Measurements from ENCODE around the gene MEG3. TPM values are rescaled to one million over a fixed set of nuclear protein-coding genes. Genes with fewer than 3 reads are reported as not detected.

MEG3 gene
- total RNA-seq, 1 donor from 2014 or later = 46.1 TPM

- DNase-seq (ENCODE audit: low read depth) = no peak
- peaks cover 35% of the 10 kb centered on the region for H3K27me3 ChIP-seq (ENCODE audit: control insufficient read depth, insufficient read depth, low read length)
- no peaks in the 10 kb centered on the region for H3K36me3 ChIP-seq (ENCODE audit: control insufficient read depth, insufficient read depth, low read length)
- H3K4me3 ChIP-seq (ENCODE audit: low read depth, low read length) = no peak overlapping the region
- TF ChIP-seq, protein P1, sequence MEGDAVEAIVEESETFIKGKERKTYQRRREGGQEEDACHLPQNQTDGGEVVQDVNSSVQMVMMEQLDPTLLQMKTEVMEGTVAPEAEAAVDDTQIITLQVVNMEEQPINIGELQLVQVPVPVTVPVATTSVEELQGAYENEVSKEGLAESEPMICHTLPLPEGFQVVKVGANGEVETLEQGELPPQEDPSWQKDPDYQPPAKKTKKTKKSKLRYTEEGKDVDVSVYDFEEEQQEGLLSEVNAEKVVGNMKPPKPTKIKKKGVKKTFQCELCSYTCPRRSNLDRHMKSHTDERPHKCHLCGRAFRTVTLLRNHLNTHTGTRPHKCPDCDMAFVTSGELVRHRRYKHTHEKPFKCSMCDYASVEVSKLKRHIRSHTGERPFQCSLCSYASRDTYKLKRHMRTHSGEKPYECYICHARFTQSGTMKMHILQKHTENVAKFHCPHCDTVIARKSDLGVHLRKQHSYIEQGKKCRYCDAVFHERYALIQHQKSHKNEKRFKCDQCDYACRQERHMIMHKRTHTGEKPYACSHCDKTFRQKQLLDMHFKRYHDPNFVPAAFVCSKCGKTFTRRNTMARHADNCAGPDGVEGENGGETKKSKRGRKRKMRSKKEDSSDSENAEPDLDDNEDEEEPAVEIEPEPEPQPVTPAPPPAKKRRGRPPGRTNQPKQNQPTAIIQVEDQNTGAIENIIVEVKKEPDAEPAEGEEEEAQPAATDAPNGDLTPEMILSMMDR (IDR thresholded peaks at IDR 0.05; ENCODE audit: insufficient read depth, low read length, poor library complexity, severe bottlenecking) = no peak
These were observed 46.8 kb upstream of the MEG3 start for GRCh38 chr14:100778951-100779690.

GRCh38 chr14:100779691-100780080, 46.2 kb upstream of the MEG3 start:
- Histone ChIP-seq H3K27me3 (ENCODE audit: control insufficient read depth, insufficient read depth, low read length) (peaks cover 39% of the 10 kb centered on the region), H3K4me3 (ENCODE audit: low read depth, low read length) (no peak overlapping the region), H3K36me3 (ENCODE audit: control insufficient read depth, insufficient read depth, low read length) (no peaks in the 10 kb centered on the region)
- no peak for DNase-seq (ENCODE audit: low read depth)
- TF ChIP-seq, protein P1 (IDR thresholded peaks at IDR 0.05; ENCODE audit: insufficient read depth, low read length, poor library complexity, severe bottlenecking) = no peak

DNA sequence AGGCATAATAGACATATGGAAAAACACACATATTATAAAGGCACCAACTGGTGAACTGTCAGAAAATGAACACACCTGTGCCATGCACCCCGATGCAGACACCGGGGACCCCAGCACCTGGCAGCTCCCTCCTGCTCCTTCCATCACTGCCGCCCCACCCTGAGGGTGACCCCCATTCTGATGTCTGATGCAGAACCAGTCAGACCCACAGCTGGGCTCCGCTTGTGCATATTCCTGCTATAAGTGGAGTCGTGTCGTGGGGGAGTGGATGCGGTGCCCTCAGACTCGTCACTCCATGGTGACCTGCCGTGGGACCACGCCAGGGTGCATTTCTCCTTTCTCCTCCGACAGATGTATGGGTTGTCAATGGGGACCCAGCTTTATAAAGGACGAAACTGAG, 45.7 kb upstream of the MEG3 start:
- DNase-seq (ENCODE audit: low read depth) = no peak
- no peak overlapping the region for H3K4me3 ChIP-seq (ENCODE audit: low read depth, low read length)
- peaks cover 36% of the 10 kb centered on the region for H3K27me3 ChIP-seq (ENCODE audit: control insufficient read depth, insufficient read depth, low read length)
- no peaks in the 10 kb centered on the region for H3K36me3 ChIP-seq (ENCODE audit: control insufficient read depth, insufficient read depth, low read length)
- TF ChIP-seq, protein P1 (IDR thresholded peaks at IDR 0.05; ENCODE audit: insufficient read depth, low read length, poor library complexity, severe bottlenecking) = no peak

DNA sequence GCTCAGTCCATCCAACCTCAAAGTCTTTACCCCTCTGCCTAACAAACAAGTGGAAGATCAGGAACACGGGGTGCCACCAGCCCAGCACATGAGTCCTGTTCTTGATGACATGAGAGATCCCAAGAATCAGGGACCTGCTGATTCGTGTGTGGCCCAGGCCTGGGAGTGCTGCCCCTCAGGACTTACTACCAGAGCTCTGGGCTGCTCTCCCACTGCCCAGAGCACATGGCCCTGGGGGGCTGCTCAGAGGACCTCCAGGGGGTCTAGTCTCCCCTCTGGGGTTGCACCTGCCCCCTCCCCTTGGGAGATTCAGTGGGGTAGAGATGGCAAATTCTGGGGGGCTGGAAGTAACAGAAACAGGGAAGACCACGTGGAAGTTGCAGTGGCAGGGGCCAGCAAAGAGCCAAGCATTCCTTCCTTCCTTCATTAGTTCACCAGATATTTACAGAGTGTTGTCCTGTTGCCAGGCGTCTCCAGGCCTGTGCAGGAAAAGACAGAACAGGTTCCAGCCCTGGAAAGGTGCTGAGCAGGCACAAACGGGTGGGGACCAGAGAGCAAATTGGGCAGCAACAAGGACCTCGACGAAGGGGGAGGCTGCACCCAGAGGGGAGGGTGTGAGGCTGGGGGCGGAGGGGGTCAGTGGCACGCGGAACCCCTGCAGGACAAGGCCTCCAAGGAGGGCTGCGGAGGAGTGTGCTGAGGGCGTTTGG, 45.1 kb upstream of the MEG3 start:
- TF ChIP-seq, protein P1 (IDR thresholded peaks at IDR 0.05; ENCODE audit: insufficient read depth, low read length, poor library complexity, severe bottlenecking) = no peak
- H3K4me3 ChIP-seq (ENCODE audit: low read depth, low read length) = no peak overlapping the region
- DNase-seq (ENCODE audit: low read depth) = no peak
- H3K36me3 ChIP-seq (ENCODE audit: control insufficient read depth, insufficient read depth, low read length) = no peaks in the 10 kb centered on the region
- H3K27me3 ChIP-seq (ENCODE audit: control insufficient read depth, insufficient read depth, low read length) = peaks cover 36% of the 10 kb centered on the region

GRCh38 chr14:100781952-100782351, 44.0 kb upstream of the MEG3 start:
- H3K4me3 ChIP-seq (ENCODE audit: low read depth, low read length) = no peak overlapping the region
- DNase-seq (ENCODE audit: low read depth) = no peak
- H3K27me3 ChIP-seq (ENCODE audit: control insufficient read depth, insufficient read depth, low read length) = peaks cover 30% of the 10 kb centered on the region
- TF ChIP-seq, protein P1 (IDR thresholded peaks at IDR 0.05; ENCODE audit: insufficient read depth, low read length, poor library complexity, severe bottlenecking) = no peak
- H3K36me3 ChIP-seq (ENCODE audit: control insufficient read depth, insufficient read depth, low read length) = no peaks in the 10 kb centered on the region
